ENCODE data around the gene OR2AJ1.

GRCh38 chr1:247933989-247934388 lies 9.3 kb downstream of the OR2AJ1 start:
- TF ChIP-seq CTCF (IDR thresholded peaks at IDR 0.05; ENCODE audit: poor library complexity, severe bottlenecking): no peak
- TF ChIP-seq EZH2 (IDR thresholded peaks at IDR 0.05; ENCODE audit: borderline replicate concordance, insufficient read depth, low read length, poor library complexity, severe bottlenecking): no peak
- TF ChIP-seq SMC3 (conservative IDR thresholded peaks at IDR 0.05; ENCODE audit: poor library complexity): no peak
- no peak for TF ChIP-seq POLR2AphosphoS5 (IDR thresholded peaks at IDR 0.05)
- TF ChIP-seq REST (IDR thresholded peaks at IDR 0.05; ENCODE audit: borderline replicate concordance): no peak
- TF ChIP-seq EP300 (conservative IDR thresholded peaks at IDR 0.05; ENCODE audit: poor library complexity, severe bottlenecking): no peak
- no peak for TF ChIP-seq RAD21 (conservative IDR thresholded peaks at IDR 0.05)
- no peak for TF ChIP-seq MXI1 (conservative IDR thresholded peaks at IDR 0.05; ENCODE audit: poor library complexity, severe bottlenecking)
